Activated gamma-delta T cell treated with anti-CD3 and anti-CD28 coated beads, Interleukin-2, amount 50 U/mL, for 16 hours (primary cell): ENCODE data around the gene PIP4K2C.
"Not testable (repeated sequence)": the region's sequence is repeated elsewhere in the genome, so short reads cannot be mapped to it uniquely, and the experiment has no call there.

Experiments used
- DNase-seq: peaks from one replicate; pipeline ENCODE4 v3.0.0-alpha.2; 2020; ENCODE audit warnings: low read depth

PIP4K2C gene

GRCh38 chr12:57560516-57560915, 30.5 kb upstream of the PIP4K2C start:
- DNase-seq, result no peak

- not testable (repeated sequence) for DNase-seq
Measured at GRCh38 chr12:57561117-57561516, 29.9 kb upstream of the PIP4K2C start.

- DNase-seq, result no peak
Measured at GRCh38 chr12:57563358-57563757, 27.6 kb upstream of the PIP4K2C start.

- DNase-seq, result no peak
Measured at GRCh38 chr12:57564178-57564740, 26.7 kb upstream of the PIP4K2C start.

GRCh38 chr12:57568838-57569237, 22.2 kb upstream of the PIP4K2C start:
- DNase-seq, result no peak

GRCh38 chr12:57569858-57570257, 21.1 kb upstream of the PIP4K2C start:
- no peak for DNase-seq

GRCh38 chr12:57570438-57570837, 20.6 kb upstream of the PIP4K2C start:
- DNase-seq, result not testable (repeated sequence)

- no peak for DNase-seq
Measured at GRCh38 chr12:57571926-57572762, 18.8 kb upstream of the PIP4K2C start.

- DNase-seq, result no peak
Measured at GRCh38 chr12:57574795-57575194, 16.2 kb upstream of the PIP4K2C start.

GRCh38 chr12:57575771-57576612, 15.0 kb upstream of the PIP4K2C start:
- DNase-seq, result no peak

GRCh38 chr12:57576613-57577160, 14.3 kb upstream of the PIP4K2C start:
- no peak for DNase-seq

- no peak for DNase-seq
Measured at GRCh38 chr12:57577981-57578758, 12.8 kb upstream of the PIP4K2C start.

- DNase-seq, result no peak
Measured at GRCh38 chr12:57579011-57579410, 12.0 kb upstream of the PIP4K2C start.

- no peak for DNase-seq
Measured at GRCh38 chr12:57579677-57580465, 11.1 kb upstream of the PIP4K2C start.

GRCh38 chr12:57580466-57580795, 10.6 kb upstream of the PIP4K2C start:
- DNase-seq, result no peak

GRCh38 chr12:57581802-57582201, 9.2 kb upstream of the PIP4K2C start:
- no peak for DNase-seq

GRCh38 chr12:57582440-57582839, 8.6 kb upstream of the PIP4K2C start:
- no peak for DNase-seq

GRCh38 chr12:57583008-57583831, 7.8 kb upstream of the PIP4K2C start:
- DNase-seq, result peak; percentile 62

- no peak for DNase-seq
Measured at GRCh38 chr12:57584050-57584449, 6.9 kb upstream of the PIP4K2C start.

GRCh38 chr12:57584690-57585089, 6.3 kb upstream of the PIP4K2C start:
- DNase-seq, result no peak
